GM19043 (cell line): ENCODE data around the gene SRRM4.
"Not testable (repeated sequence)": the region's sequence is repeated elsewhere in the genome, so short reads cannot be mapped to it uniquely, and the experiment has no call there.

Experiments used
- ATAC-seq: cut with Tn5 transposase; IDR thresholded peaks from one replicate; pipeline ENCODE4 v1.9.1; 2021; ENCODE audit warnings: low read depth; ENCODE audit not compliant: unreplicated experiment

SRRM4 gene

GRCh38 chr12:119008691-119009221, 27.4 kb downstream of the SRRM4 start:
- no peak for ATAC-seq

- ATAC-seq, result no peak
Measured at GRCh38 chr12:119011231-119011630, 29.9 kb downstream of the SRRM4 start.

- no peak for ATAC-seq
Measured at GRCh38 chr12:119012179-119012578, 30.8 kb downstream of the SRRM4 start.

GRCh38 chr12:119013023-119013422, 31.7 kb downstream of the SRRM4 start:
- no peak for ATAC-seq

GRCh38 chr12:119014368-119014767, 33.0 kb downstream of the SRRM4 start:
- no peak for ATAC-seq

GRCh38 chr12:119016715-119017114, 35.4 kb downstream of the SRRM4 start:
- ATAC-seq, result no peak

- no peak for ATAC-seq
Measured at GRCh38 chr12:119019166-119019565, 37.8 kb downstream of the SRRM4 start.

GRCh38 chr12:119020406-119021360, 39.3 kb downstream of the SRRM4 start:
- ATAC-seq, result no peak

- no peak for ATAC-seq
Measured at GRCh38 chr12:119024356-119024755, 43.0 kb downstream of the SRRM4 start.

- no peak for ATAC-seq
Measured at GRCh38 chr12:119025786-119026185, 44.4 kb downstream of the SRRM4 start.

- ATAC-seq, result not testable (repeated sequence)
Measured at GRCh38 chr12:119033332-119033731, 52.0 kb downstream of the SRRM4 start.

- ATAC-seq, result no peak
Measured at GRCh38 chr12:119036878-119037825, 55.8 kb downstream of the SRRM4 start.

GRCh38 chr12:119044094-119044493, 62.8 kb downstream of the SRRM4 start:
- no peak for ATAC-seq

GRCh38 chr12:119047641-119048040, 66.3 kb downstream of the SRRM4 start:
- no peak for ATAC-seq

GRCh38 chr12:119050663-119051062, 69.3 kb downstream of the SRRM4 start:
- no peak for ATAC-seq

- ATAC-seq, result no peak
Measured at GRCh38 chr12:119051474-119051873, 70.1 kb downstream of the SRRM4 start.

GRCh38 chr12:119052001-119052400, 70.7 kb downstream of the SRRM4 start:
- no peak for ATAC-seq

- ATAC-seq, result no peak
Measured at GRCh38 chr12:119055977-119056376, 74.6 kb downstream of the SRRM4 start.

- ATAC-seq, result no peak
Measured at GRCh38 chr12:119060847-119061796, 79.8 kb downstream of the SRRM4 start.
